WTC11 (cell line): Measurements from ENCODE around the gene ZNF76. TPM values are rescaled to one million over a fixed set of nuclear protein-coding genes. Genes with fewer than 3 reads are reported as not detected.

Source experiments
- ATAC-seq: fragments of 200-7000 bp; cut with Tn5 transposase; 2 replicates; pipeline ENCODE4 v1.10.0; 2021; ENCODE audit warnings: mild to moderate bottlenecking, moderate library complexity
- Bru-seq: library from RNA; stranded (reverse); fragments of 400-500 nt; gene quantifications from one replicate; lab custom pipeline; 2021; lab: Mats Ljungman, UMichigan
- CTCF ChIA-PET: fragments of 300-600 bp; sonication (Branson Sonifier 250); formaldehyde crosslinking; loops from one replicate; lab custom pipeline; 2021; ENCODE audit warnings: antibody characterized with exemption; lab: Charles Lee
- POLR2A ChIA-PET: fragments of 350-600 bp; sonication (Branson Sonifier 250); formaldehyde crosslinking; loops from one replicate; lab custom pipeline; 2021; ENCODE audit warnings: antibody characterized with exemption; lab: Charles Lee
- DNase-seq: peaks from one replicate; pipeline ENCODE4 v3.0.0; 2021; ENCODE audit warnings: low spot score
- H3K27ac Mint-ChIP-seq: 2 replicates; pipeline ENCODE4 v1.8.0; 2021; ENCODE audit warnings: mixed read lengths
- H3K27me3 Mint-ChIP-seq: 2 replicates; pipeline ENCODE4 v1.8.0; 2021; ENCODE audit warnings: low read depth, mild to moderate bottlenecking, moderate library complexity, mixed read lengths
- H3K36me3 Mint-ChIP-seq: 2 replicates; pipeline ENCODE4 v1.8.0; 2021; ENCODE audit warnings: mixed read lengths
- H3K4me1 Mint-ChIP-seq: 2 replicates; pipeline ENCODE4 v1.8.0; 2022; ENCODE audit warnings: mixed read lengths
- H3K4me3 Mint-ChIP-seq: 2 replicates; pipeline ENCODE4 v1.8.0; 2021; ENCODE audit warnings: mild to moderate bottlenecking, moderate library complexity, mixed read lengths
- H3K9me3 Mint-ChIP-seq: 2 replicates; pipeline ENCODE4 v1.8.0; 2021; ENCODE audit warnings: mixed read lengths
- EMX1 ChIP-seq: fragments of 250-450 bp; sonication (Bioruptor Pico); IDR thresholded peaks from 2 replicates; pipeline ENCODE4 v1.8.0; 2021; ENCODE audit warnings: mild to moderate bottlenecking
- FOXK1 ChIP-seq: sonication (generic); formaldehyde crosslinking; IDR thresholded peaks from 2 replicates; pipeline ENCODE4 v1.8.0; 2022; ENCODE audit warnings: mild to moderate bottlenecking, moderate library complexity, missing genetic modification reagents
- GABPB1 ChIP-seq: sonication (generic); formaldehyde crosslinking; IDR thresholded peaks from 2 replicates; pipeline ENCODE4 v1.8.1; 2023; ENCODE audit warnings: mild to moderate bottlenecking, missing genetic modification reagents
- NFATC4 ChIP-seq: fragments of 250-450 bp; sonication (Bioruptor Pico); IDR thresholded peaks from 2 replicates; pipeline ENCODE4 v1.9.0; 2021; ENCODE audit warnings: mild to moderate bottlenecking
- NR2C2 ChIP-seq: sonication (generic); formaldehyde crosslinking; IDR thresholded peaks from 2 replicates; pipeline ENCODE4 v1.8.0; 2022; ENCODE audit warnings: mild to moderate bottlenecking, missing genetic modification reagents
- OVOL2 ChIP-seq: fragments of 250-450 bp; sonication (Bioruptor Pico); IDR thresholded peaks from 2 replicates; pipeline ENCODE4 v1.9.0; 2021; ENCODE audit warnings: mild to moderate bottlenecking, borderline replicate concordance
- SMAD3 ChIP-seq: sonication (generic); formaldehyde crosslinking; IDR thresholded peaks from 2 replicates; pipeline ENCODE4 v1.8.0; 2022; ENCODE audit warnings: missing genetic modification reagents, mild to moderate bottlenecking, borderline replicate concordance
- SMAD4 ChIP-seq: sonication (generic); formaldehyde crosslinking; IDR thresholded peaks from 2 replicates; pipeline ENCODE4 v1.8.0; 2022; ENCODE audit warnings: mild to moderate bottlenecking, missing genetic modification reagents
- SOX15 ChIP-seq: fragments of 250-450 bp; sonication (Bioruptor Pico); IDR thresholded peaks from 2 replicates; pipeline ENCODE4 v1.9.0; 2021; ENCODE audit warnings: mild to moderate bottlenecking
- TP53 ChIP-seq: sonication (generic); formaldehyde crosslinking; IDR thresholded peaks from 2 replicates; pipeline ENCODE4 v1.8.1; 2023; ENCODE audit warnings: mild to moderate bottlenecking, missing genetic modification reagents
- ZBTB21 ChIP-seq: sonication (generic); formaldehyde crosslinking; IDR thresholded peaks from 2 replicates; pipeline ENCODE4 v1.8.1; 2023; ENCODE audit warnings: mild to moderate bottlenecking, missing genetic modification reagents, borderline replicate concordance
- ZNF219 ChIP-seq: sonication (generic); formaldehyde crosslinking; IDR thresholded peaks from 2 replicates; pipeline ENCODE4 v1.8.0; 2023; ENCODE audit warnings: missing genetic modification reagents, mild to moderate bottlenecking, borderline replicate concordance
- ZNF416 ChIP-seq: fragments of 250-450 bp; sonication (Bioruptor Pico); IDR thresholded peaks from 2 replicates; pipeline ENCODE4 v1.9.0; 2021; ENCODE audit warnings: mild to moderate bottlenecking, inconsistent platforms
- long read RNA-seq, 3 experiments: library from RNA in 1 of 3; library from capped mRNA in 1 of 3; library from polyadenylated mRNA in 1 of 3; unstranded in 2 of 3; stranded (forward) in 1 of 3; transcript quantifications; one replicate each; pipeline ENCODE4 v2.0.0, GENCODE V29; 2021
- total RNA-seq: library from RNA; stranded (reverse); gene quantifications from 3 replicates; pipeline ENCODE4 v1.2.3, GENCODE V29; 2021
- TF ChIP-seq, protein P1 (sequence below): fragments of 250-450 bp; sonication (Bioruptor Pico); IDR thresholded peaks from 2 replicates; pipeline ENCODE4 v1.9.0; 2021; ENCODE audit warnings: moderate library complexity, mild to moderate bottlenecking, inconsistent platforms, borderline replicate concordance
- TF ChIP-seq, protein P2 (sequence below): fragments of 250-450 bp; sonication (Bioruptor Pico); IDR thresholded peaks from 2 replicates; pipeline ENCODE4 v1.9.0; 2021; ENCODE audit warnings: mild to moderate bottlenecking
- TF ChIP-seq, protein P3 (sequence below): sonication (generic); formaldehyde crosslinking; conservative IDR thresholded peaks from 2 replicates; pipeline ENCODE4 v1.8.1; 2023; ENCODE audit warnings: mild to moderate bottlenecking, low read depth, missing genetic modification reagents, moderate library complexity
- TF ChIP-seq, protein P4 (sequence below): sonication (generic); formaldehyde crosslinking; IDR thresholded peaks from 2 replicates; pipeline ENCODE4 v1.8.1; 2022; ENCODE audit warnings: mild to moderate bottlenecking, missing genetic modification reagents, moderate library complexity, borderline replicate concordance
- TF ChIP-seq, protein P5 (sequence below): fragments of 250-450 bp; sonication (Bioruptor Pico); IDR thresholded peaks from 2 replicates; pipeline ENCODE4 v1.9.0; 2021; ENCODE audit warnings: mild to moderate bottlenecking, borderline replicate concordance
- TF ChIP-seq, protein P6 (sequence below): sonication (generic); formaldehyde crosslinking; IDR thresholded peaks from 2 replicates; pipeline ENCODE4 v1.8.1; 2023; ENCODE audit warnings: mild to moderate bottlenecking, missing genetic modification reagents, borderline replicate concordance
- TF ChIP-seq, protein P7 (sequence below): fragments of 250-450 bp; sonication (Bioruptor Pico); IDR thresholded peaks from 2 replicates; pipeline ENCODE4 v1.8.0; 2021; ENCODE audit warnings: mild to moderate bottlenecking

The ZNF76 gene
- 21.4 to 25.8 TPM (median 23.7 TPM) in 3 replicates for total RNA-seq
- Bru-seq, nascent RNA, result percentile 57 among the genes with signal in this experiment
- long read RNA-seq, experiment 1, transcript ZNF76-202 (13 exons, 2,447 nt), result minor isoform, 9 of 89 reads
- long read RNA-seq, experiment 1, transcript ZNF76-203 (14 exons, 2,716 nt), result major isoform, 22 of 89 reads
- long read RNA-seq, experiment 1, partial matches to known transcripts, result 6 of 89 reads
- long read RNA-seq, experiment 1, other reads (novel, unspliced or antisense), result 52 of 89 reads
- long read RNA-seq, experiment 2, partial matches to known transcripts, result 5 of 14 reads
- long read RNA-seq, experiment 2, other reads (novel, unspliced or antisense), result 7 of 14 reads
- long read RNA-seq, experiment 3, partial matches to known transcripts, result 1 of 5 reads
- long read RNA-seq, experiment 3, other reads (novel, unspliced or antisense), result 2 of 5 reads

DNA sequence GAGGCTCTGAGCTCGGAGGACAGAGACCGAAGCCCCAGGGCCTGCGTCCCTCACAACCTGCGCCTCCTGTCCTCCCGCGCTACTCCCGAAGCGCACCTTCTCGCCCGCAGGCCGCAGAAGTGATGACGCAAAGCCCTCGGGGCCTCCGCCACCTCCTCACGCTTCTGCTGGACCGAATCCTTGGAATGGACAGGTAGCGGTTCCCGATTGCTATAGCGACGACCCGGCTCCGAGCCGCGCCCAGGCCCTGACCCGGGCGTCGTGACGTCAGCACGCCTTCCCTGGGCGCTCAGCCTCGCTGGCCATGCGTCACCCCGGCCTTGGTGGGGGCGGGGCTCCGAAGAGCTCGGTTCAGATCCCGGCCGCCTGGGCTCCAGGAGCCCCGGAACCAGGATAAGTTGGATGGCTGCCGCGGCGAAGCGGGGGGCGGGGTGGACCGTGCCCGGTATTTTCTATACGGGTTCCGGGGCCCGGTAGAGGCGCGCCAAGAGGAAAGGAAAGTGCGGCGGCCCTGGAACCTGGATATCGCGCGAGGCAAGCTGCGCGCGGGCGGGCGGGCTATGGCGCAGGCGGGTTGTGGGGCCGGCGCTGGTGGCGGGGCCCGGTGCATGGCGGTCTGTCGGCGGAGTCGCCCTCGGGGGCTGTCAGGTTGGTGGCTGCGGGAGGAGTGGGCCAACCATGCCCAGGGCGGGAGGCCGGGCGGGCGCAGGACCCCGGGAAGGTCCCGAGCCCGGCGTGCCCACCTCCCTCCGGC lies at the start of gene ZNF76:
ZNF76 (plus strand) TSS at position 542 of the 754 bp plus-strand sequence. CDS start 21,417 bp downstream, outside the sequence.
- Mint-ChIP-seq H3K4me3 (peak within 1 kb of the TSS; percentile 92), H3K36me3 (no peaks in the 10 kb centered on the region), H3K9me3 (no peaks in the 10 kb centered on the region), H3K27me3 (no peaks in the 10 kb centered on the region), H3K4me1 (peaks cover 9% of the 10 kb centered on the region), H3K27ac (peak within 1 kb of the TSS; percentile 92)
- ATAC-seq, result peak; percentile 83
- POLR2A ChIA-PET, result interaction anchor here (0.5 to 1.5 kb wide), 16 partner anchors 9 to 1934 kb away, joined by 3 to 7 read pairs (median 3); partner anchors contain the start of genes SCUBE3, TAF11 and TEAD3
- DNase-seq, result peak; percentile 97
- CTCF ChIA-PET, result interaction anchor here (0.6 to 2.0 kb wide), 23 partner anchors 12 to 1063 kb away, joined by 3 to 19 read pairs (median 4); partner anchors contain the start of genes FANCE and TEAD3
- peak; percentile 74 for TF ChIP-seq GABPB1
- peak; percentile 77; the same call in 1 of the 2 replicates for TF ChIP-seq NR2C2
- no peak for TF ChIP-seq SMAD4
- no peak for TF ChIP-seq ZBTB21 (CRISPR knock-in tag)
- TF ChIP-seq, protein P1, sequence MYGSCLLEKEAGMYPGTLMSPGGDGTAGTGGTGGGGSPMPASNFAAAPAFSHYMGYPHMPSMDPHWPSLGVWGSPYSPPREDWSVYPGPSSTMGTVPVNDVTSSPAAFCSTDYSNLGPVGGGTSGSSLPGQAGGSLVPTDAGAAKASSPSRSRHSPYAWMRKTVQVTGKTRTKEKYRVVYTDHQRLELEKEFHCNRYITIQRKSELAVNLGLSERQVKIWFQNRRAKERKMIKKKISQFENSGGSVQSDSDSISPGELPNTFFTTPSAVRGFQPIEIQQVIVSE (CRISPR knock-in tag), result no peak
- TF ChIP-seq, protein P2, sequence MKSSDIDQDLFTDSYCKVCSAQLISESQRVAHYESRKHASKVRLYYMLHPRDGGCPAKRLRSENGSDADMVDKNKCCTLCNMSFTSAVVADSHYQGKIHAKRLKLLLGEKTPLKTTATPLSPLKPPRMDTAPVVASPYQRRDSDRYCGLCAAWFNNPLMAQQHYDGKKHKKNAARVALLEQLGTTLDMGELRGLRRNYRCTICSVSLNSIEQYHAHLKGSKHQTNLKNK (CRISPR knock-in tag), result peak; percentile 62; the same call in 1 of the 2 replicates
- TF ChIP-seq TP53 (CRISPR knock-in tag), result no peak
- TF ChIP-seq, protein P3, sequence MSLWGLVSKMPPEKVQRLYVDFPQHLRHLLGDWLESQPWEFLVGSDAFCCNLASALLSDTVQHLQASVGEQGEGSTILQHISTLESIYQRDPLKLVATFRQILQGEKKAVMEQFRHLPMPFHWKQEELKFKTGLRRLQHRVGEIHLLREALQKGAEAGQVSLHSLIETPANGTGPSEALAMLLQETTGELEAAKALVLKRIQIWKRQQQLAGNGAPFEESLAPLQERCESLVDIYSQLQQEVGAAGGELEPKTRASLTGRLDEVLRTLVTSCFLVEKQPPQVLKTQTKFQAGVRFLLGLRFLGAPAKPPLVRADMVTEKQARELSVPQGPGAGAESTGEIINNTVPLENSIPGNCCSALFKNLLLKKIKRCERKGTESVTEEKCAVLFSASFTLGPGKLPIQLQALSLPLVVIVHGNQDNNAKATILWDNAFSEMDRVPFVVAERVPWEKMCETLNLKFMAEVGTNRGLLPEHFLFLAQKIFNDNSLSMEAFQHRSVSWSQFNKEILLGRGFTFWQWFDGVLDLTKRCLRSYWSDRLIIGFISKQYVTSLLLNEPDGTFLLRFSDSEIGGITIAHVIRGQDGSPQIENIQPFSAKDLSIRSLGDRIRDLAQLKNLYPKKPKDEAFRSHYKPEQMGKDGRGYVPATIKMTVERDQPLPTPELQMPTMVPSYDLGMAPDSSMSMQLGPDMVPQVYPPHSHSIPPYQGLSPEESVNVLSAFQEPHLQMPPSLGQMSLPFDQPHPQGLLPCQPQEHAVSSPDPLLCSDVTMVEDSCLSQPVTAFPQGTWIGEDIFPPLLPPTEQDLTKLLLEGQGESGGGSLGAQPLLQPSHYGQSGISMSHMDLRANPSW (CRISPR knock-in tag), result no peak
- TF ChIP-seq FOXK1 (CRISPR knock-in tag), result peak; percentile 34
- TF ChIP-seq, protein P4, sequence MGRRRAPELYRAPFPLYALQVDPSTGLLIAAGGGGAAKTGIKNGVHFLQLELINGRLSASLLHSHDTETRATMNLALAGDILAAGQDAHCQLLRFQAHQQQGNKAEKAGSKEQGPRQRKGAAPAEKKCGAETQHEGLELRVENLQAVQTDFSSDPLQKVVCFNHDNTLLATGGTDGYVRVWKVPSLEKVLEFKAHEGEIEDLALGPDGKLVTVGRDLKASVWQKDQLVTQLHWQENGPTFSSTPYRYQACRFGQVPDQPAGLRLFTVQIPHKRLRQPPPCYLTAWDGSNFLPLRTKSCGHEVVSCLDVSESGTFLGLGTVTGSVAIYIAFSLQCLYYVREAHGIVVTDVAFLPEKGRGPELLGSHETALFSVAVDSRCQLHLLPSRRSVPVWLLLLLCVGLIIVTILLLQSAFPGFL (CRISPR knock-in tag), result peak; percentile 68; the same call in 1 of the 2 replicates
- TF ChIP-seq, protein P5, sequence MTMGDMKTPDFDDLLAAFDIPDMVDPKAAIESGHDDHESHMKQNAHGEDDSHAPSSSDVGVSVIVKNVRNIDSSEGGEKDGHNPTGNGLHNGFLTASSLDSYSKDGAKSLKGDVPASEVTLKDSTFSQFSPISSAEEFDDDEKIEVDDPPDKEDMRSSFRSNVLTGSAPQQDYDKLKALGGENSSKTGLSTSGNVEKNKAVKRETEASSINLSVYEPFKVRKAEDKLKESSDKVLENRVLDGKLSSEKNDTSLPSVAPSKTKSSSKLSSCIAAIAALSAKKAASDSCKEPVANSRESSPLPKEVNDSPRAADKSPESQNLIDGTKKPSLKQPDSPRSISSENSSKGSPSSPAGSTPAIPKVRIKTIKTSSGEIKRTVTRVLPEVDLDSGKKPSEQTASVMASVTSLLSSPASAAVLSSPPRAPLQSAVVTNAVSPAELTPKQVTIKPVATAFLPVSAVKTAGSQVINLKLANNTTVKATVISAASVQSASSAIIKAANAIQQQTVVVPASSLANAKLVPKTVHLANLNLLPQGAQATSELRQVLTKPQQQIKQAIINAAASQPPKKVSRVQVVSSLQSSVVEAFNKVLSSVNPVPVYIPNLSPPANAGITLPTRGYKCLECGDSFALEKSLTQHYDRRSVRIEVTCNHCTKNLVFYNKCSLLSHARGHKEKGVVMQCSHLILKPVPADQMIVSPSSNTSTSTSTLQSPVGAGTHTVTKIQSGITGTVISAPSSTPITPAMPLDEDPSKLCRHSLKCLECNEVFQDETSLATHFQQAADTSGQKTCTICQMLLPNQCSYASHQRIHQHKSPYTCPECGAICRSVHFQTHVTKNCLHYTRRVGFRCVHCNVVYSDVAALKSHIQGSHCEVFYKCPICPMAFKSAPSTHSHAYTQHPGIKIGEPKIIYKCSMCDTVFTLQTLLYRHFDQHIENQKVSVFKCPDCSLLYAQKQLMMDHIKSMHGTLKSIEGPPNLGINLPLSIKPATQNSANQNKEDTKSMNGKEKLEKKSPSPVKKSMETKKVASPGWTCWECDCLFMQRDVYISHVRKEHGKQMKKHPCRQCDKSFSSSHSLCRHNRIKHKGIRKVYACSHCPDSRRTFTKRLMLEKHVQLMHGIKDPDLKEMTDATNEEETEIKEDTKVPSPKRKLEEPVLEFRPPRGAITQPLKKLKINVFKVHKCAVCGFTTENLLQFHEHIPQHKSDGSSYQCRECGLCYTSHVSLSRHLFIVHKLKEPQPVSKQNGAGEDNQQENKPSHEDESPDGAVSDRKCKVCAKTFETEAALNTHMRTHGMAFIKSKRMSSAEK (CRISPR knock-in tag), result no peak
- TF ChIP-seq, protein P6, sequence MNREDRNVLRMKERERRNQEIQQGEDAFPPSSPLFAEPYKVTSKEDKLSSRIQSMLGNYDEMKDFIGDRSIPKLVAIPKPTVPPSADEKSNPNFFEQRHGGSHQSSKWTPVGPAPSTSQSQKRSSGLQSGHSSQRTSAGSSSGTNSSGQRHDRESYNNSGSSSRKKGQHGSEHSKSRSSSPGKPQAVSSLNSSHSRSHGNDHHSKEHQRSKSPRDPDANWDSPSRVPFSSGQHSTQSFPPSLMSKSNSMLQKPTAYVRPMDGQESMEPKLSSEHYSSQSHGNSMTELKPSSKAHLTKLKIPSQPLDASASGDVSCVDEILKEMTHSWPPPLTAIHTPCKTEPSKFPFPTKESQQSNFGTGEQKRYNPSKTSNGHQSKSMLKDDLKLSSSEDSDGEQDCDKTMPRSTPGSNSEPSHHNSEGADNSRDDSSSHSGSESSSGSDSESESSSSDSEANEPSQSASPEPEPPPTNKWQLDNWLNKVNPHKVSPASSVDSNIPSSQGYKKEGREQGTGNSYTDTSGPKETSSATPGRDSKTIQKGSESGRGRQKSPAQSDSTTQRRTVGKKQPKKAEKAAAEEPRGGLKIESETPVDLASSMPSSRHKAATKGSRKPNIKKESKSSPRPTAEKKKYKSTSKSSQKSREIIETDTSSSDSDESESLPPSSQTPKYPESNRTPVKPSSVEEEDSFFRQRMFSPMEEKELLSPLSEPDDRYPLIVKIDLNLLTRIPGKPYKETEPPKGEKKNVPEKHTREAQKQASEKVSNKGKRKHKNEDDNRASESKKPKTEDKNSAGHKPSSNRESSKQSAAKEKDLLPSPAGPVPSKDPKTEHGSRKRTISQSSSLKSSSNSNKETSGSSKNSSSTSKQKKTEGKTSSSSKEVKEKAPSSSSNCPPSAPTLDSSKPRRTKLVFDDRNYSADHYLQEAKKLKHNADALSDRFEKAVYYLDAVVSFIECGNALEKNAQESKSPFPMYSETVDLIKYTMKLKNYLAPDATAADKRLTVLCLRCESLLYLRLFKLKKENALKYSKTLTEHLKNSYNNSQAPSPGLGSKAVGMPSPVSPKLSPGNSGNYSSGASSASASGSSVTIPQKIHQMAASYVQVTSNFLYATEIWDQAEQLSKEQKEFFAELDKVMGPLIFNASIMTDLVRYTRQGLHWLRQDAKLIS (CRISPR knock-in tag), result no peak
- no peak for TF ChIP-seq EMX1
- no peak for TF ChIP-seq OVOL2
- no peak for TF ChIP-seq ZNF219 (CRISPR knock-in tag)
- TF ChIP-seq SMAD3, result no peak
- TF ChIP-seq, protein P7, sequence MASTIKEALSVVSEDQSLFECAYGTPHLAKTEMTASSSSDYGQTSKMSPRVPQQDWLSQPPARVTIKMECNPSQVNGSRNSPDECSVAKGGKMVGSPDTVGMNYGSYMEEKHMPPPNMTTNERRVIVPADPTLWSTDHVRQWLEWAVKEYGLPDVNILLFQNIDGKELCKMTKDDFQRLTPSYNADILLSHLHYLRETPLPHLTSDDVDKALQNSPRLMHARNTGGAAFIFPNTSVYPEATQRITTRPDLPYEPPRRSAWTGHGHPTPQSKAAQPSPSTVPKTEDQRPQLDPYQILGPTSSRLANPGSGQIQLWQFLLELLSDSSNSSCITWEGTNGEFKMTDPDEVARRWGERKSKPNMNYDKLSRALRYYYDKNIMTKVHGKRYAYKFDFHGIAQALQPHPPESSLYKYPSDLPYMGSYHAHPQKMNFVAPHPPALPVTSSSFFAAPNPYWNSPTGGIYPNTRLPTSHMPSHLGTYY, result peak; percentile 64; the same call in 1 of the 2 replicates
- peak; percentile 89 for TF ChIP-seq ZNF416
- TF ChIP-seq SOX15 (CRISPR knock-in tag), result no peak
- TF ChIP-seq NFATC4 (CRISPR knock-in tag), result no peak
